K562 (cell line): ENCODE data around the gene PIK3R2. TPM values are rescaled to one million over a fixed set of nuclear protein-coding genes. Genes with fewer than 3 reads are reported as not detected.
A peak's percentile ranks its signal among the peaks of the same experiment; 100 is the strongest.

Source experiments
- ASH1L ChIP-seq: fragments of 450-650 bp; IDR thresholded peaks from 2 replicates; pipeline ENCODE4 v1.6.1; 2018; ENCODE audit warnings: borderline replicate concordance, mild to moderate bottlenecking, low read depth; ENCODE audit not compliant: partially characterized antibody
- BCOR ChIP-seq: fragments of 450-650 bp; IDR thresholded peaks from 2 replicates; pipeline ENCODE4 v1.6.1; 2016
- CBX1 ChIP-seq: sonication (generic); IDR thresholded peaks from 2 replicates; pipeline ENCODE4 v1.6.1; 2016; ENCODE audit warnings: antibody characterized with exemption, low read depth, mild to moderate bottlenecking
- CHD4 ChIP-seq: fragments of 200-600 bp; sonication (generic); IDR thresholded peaks from 3 replicates; pipeline ENCODE4 v1.6.1; 2012; ENCODE audit warnings: low read depth, mild to moderate bottlenecking, mixed read lengths, low read length, inconsistent platforms; ENCODE audit not compliant: insufficient read depth, insufficient replicate concordance, poor library complexity, severe bottlenecking
- HDAC2 ChIP-seq: fragments of 450-650 bp; IDR thresholded peaks from 2 replicates; pipeline ENCODE4 v1.6.1; 2016; ENCODE audit warnings: mild to moderate bottlenecking
- KAT8 ChIP-seq: fragments of 450-650 bp; IDR thresholded peaks from 2 replicates; pipeline ENCODE4 v1.6.1; 2016; ENCODE audit warnings: low read depth, mild to moderate bottlenecking
- PTBP1 ChIP-seq: fragments of 200-400 bp; formaldehyde crosslinking; IDR thresholded peaks from 2 replicates; pipeline ENCODE4 v1.6.1; 2017; ENCODE audit warnings: low read depth, low read length
- TFAP4 ChIP-seq: sonication (generic); formaldehyde crosslinking; IDR thresholded peaks from 2 replicates; pipeline ENCODE4 v1.8.0; 2022; ENCODE audit warnings: missing genetic modification reagents, mild to moderate bottlenecking, moderate library complexity, borderline replicate concordance
- polyA plus RNA-seq, 8 experiments: library from polyadenylated mRNA; depleted of rRNA in 4 of 8; stranded (reverse) in 5 of 8; unstranded in 3 of 8; fragments of >200 nt; fragmentation: Nextera tagmentation in 2 of 8; fragmentation: Illumina TruSeq in 1 of 8; extraction: Ambion mirVana in 2 of 8; extraction: Trizol in 1 of 8; gene quantifications; 2 replicates each; pipeline versions ENCODE4 v1.2.1 to v1.2.3, GENCODE V29; 2011 to 2014; ENCODE audit warnings: inconsistent platforms in 1 of 8, missing spikeins in 1 of 8
- total RNA-seq, 7 experiments: library from RNA; depleted of rRNA in 6 of 7; stranded (reverse); fragments of >200 nt in 6 of 7; fragmentation: Illumina TruSeq in 2 of 7; extraction: Trizol in 2 of 7; gene quantifications; 2 replicates each; pipeline versions ENCODE4 v1.2.1 to v1.2.3, GENCODE V29; 2011 to 2021; ENCODE audit warnings: low replicate concordance in 1 of 7
- TF ChIP-seq, protein P1 (sequence below): fragments of 450-650 bp; IDR thresholded peaks from 2 replicates; pipeline ENCODE4 v1.6.1; 2016; ENCODE audit warnings: borderline replicate concordance

Gene PIK3R2
- total and polyA plus RNA-seq, 9 of the 15 experiments (the other 6 are each of a cell fraction or from before 2014, with no cell fraction given) = 0.39 to 37.9 (median 5.3) TPM

DNA sequence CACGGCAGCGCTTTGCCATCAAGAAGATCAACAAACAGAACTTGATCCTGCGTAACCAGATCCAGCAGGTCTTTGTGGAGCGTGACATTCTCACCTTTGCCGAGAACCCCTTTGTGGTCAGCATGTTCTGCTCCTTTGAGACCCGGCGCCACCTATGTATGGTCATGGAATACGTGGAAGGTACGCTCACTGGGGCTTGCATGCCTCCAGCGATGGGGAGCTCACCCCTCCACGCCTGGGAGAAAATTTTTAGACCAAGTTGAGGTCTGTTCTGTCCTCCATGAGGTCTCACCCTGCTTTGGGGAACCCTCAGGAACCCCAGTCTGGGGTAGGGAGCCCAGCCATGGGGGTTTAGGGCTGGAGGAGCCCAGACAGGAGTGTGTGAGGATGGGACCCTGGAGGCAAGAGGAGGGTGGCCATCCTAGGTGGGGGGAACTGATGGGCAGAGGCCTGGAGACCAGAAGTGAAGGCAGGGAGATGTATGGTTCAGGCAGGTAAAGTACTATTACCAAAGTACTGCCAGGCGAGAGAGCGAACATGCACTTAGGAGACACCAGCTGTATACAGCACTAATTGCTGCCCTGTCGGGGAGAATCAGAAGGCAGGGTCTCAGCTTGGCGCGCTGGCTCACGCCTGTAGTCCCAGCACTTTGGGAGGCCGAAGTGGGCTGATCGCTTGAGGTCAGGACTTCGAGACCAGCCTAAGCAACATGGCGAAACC is 22.3 kb upstream of the PIK3R2 start (continued):
- TF ChIP-seq, protein P1, sequence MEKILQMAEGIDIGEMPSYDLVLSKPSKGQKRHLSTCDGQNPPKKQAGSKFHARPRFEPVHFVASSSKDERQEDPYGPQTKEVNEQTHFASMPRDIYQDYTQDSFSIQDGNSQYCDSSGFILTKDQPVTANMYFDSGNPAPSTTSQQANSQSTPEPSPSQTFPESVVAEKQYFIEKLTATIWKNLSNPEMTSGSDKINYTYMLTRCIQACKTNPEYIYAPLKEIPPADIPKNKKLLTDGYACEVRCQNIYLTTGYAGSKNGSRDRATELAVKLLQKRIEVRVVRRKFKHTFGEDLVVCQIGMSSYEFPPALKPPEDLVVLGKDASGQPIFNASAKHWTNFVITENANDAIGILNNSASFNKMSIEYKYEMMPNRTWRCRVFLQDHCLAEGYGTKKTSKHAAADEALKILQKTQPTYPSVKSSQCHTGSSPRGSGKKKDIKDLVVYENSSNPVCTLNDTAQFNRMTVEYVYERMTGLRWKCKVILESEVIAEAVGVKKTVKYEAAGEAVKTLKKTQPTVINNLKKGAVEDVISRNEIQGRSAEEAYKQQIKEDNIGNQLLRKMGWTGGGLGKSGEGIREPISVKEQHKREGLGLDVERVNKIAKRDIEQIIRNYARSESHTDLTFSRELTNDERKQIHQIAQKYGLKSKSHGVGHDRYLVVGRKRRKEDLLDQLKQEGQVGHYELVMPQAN = no peak
- TF ChIP-seq PTBP1 (0 out of 2 replicates have a peak, but pooled peaks have one; percentile 33), CHD4 (peak; percentile 70), HDAC2 (0 out of 2 replicates have a peak, but pooled peaks have one; percentile 34), ASH1L (no peak), TFAP4 (CRISPR knock-in tag) (0 out of 2 replicates have a peak, but pooled peaks have one; percentile 9), CBX1 (0 out of 2 replicates have a peak, but pooled peaks have one; percentile 31), KAT8 (no peak), BCOR (peak; percentile 77)
